ENCODE measurements around the gene NID1. TPM values are rescaled to one million over a fixed set of nuclear protein-coding genes. Genes with fewer than 3 reads are reported as not detected.
"Not testable (repeated sequence)": the region's sequence is repeated elsewhere in the genome, so short reads cannot be mapped to it uniquely, and the experiment has no call there.

NID1 gene
- total RNA-seq, 2 donors from 2014 or later: 0.45 to 2.6 TPM

DNA sequence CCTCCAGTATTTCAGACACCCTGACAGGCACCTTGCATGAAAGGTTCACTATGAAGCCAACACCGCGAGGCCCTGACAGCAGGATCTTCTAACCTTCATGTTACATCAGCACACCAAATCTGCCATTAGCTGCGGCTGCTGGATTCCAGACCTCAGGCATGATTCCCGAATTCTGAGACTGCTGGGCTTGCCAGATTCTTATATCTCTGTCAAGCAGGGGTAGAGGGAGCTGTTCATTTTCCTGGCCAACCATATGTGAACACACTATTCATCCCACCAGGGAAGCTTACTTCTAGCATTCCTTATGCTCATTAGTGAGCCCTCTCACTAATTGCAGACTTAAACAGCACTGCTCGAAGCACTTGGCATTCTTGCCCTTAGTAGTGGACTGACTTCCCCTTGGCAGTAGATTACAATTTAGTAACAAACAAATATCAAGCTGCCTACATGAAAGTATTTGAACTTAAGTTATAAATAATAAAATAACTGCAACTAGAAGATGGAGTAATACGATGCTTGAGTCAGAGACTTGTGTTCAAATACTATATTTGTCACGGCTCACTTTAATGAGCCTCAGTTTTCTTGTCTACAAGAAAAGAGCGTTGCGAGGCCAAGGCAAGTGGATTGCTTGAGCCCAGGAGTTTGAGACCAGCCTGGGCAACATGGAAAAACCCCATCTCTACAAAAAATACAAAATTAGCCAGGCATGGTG lies 43.3 kb downstream of the NID1 start:
- ATAC-seq (no peak), DNase-seq (no peak)
- H3K9me3 ChIP-seq (ENCODE audit: control insufficient read depth, low read length, poor library complexity, severe bottlenecking): no peaks in the 10 kb centered on the region
- H3K4me1 Mint-ChIP-seq: peaks cover 2% of the 10 kb centered on the region
- no peak overlapping the region for H3K4me3 Mint-ChIP-seq
- H3K27ac Mint-ChIP-seq: no peak overlapping the region
- peaks cover 9% of the 10 kb centered on the region for H3K27me3 Mint-ChIP-seq
- H3K36me3 Mint-ChIP-seq (ENCODE audit: low read depth): peaks cover 2% of the 10 kb centered on the region

DNA sequence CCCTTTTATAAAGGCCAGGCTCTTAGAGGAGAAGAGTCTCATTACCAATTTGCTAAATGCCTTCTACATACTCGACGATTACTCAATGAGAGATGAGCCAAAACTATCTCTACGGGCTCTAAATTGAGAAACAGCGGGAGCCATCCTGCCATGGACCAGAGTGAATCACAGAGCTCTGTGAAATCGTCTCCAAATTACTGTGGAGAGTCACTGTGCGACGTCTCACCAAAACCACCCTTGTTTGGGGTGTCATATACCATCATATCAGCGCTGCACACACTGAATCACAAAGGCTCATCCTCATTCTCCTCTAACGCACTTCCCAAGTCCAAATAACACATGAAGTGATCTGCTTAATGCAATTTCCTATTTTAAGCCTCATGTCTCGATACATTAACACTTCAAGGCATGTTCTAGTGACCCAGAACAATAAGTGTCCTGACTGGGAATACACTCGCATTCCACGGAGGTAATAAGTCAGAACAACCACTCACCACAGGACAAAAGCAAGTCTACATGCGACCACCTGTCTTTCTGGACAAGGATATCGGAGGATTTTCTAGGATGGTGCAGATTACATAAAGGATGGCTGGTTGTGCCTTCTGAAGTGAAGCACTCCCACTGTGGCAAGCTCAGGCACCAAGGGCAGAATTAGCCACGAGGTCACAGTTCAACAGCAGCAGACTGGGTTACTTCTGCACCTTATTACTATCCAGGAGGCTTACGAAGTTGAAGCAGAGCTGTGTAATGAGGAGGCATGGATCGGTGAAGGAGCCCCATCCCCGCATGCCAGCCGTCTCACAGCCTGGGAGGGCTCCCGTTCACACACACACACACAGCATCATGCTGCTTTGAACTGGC lies 44.3 kb downstream of the NID1 start:
- no peak for DNase-seq
- Mint-ChIP-seq H3K27ac (no peak overlapping the region), H3K4me1 (no peaks in the 10 kb centered on the region), H3K27me3 (peaks cover 9% of the 10 kb centered on the region), H3K4me3 (no peak overlapping the region), H3K36me3 (ENCODE audit: low read depth) (peaks cover 2% of the 10 kb centered on the region)
- no peak for ATAC-seq
- no peaks in the 10 kb centered on the region for H3K9me3 ChIP-seq (ENCODE audit: control insufficient read depth, low read length, poor library complexity, severe bottlenecking)

DNA sequence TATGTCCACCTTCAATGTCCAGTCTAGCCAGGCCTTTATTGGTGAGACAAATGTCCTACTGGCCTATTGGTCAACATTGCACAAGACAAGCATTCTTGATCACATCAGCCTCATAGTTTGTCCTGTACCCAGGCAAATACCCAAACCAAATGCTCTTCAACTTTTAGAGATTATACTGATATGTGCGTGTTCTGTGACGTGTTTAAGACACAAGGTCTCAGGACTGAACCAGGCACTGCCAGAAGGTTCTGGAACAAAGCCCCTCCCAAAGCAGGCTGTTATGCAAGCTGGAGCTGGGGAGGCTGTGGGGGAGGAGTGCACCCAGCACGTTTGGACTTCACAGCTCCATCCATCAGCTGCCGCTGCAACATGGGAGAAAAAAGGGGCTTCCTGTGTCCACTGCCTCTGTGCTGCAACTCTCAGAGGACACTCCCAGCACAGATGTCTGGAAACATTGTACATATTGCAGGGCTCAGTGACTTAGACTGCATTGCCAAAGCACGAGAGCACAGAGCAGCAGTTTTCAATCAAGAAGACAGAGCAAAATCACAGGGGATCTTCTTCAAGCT lies 45.9 kb downstream of the NID1 start:
- DNase-seq (no peak), ATAC-seq (no peak)
- H3K27ac Mint-ChIP-seq: no peak overlapping the region
- H3K27me3 Mint-ChIP-seq: peaks cover 9% of the 10 kb centered on the region
- no peak overlapping the region for H3K4me3 Mint-ChIP-seq
- H3K4me1 Mint-ChIP-seq: no peaks in the 10 kb centered on the region
- no peaks in the 10 kb centered on the region for H3K9me3 ChIP-seq (ENCODE audit: control insufficient read depth, low read length, poor library complexity, severe bottlenecking)
- H3K36me3 Mint-ChIP-seq (ENCODE audit: low read depth): peaks cover 2% of the 10 kb centered on the region

DNA sequence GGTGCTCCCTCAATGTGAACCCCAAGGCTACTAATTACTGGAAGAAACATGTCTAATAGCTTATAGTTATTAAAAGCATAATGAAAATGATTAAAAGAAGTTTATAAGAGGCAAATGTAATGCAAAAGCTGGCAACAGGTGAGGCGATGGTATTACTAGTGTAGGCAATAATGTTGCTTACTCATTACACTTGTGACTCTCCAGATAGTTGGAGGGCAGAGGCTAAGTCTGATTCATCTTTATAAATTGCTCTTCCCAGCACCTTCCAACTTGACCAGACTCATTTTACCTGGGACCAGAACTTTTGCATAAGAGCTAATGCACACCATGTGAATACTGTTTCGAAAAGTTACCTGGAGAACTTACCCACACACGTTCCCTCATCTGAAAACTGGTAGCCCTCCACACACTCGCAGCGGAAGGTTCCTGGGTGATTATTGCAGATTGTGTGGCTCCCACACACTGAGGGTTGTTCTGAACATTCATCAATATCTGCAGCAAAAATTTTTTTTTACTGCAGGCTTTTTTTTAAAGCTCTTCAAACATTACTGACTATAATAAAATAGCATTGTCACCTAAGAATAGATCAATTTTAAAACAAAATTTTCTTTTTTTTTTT lies 48.0 kb downstream of the NID1 start:
- peaks cover 2% of the 10 kb centered on the region for H3K4me1 Mint-ChIP-seq
- H3K4me3 Mint-ChIP-seq: no peak overlapping the region
- H3K27ac Mint-ChIP-seq: no peak overlapping the region
- H3K9me3 ChIP-seq (ENCODE audit: control insufficient read depth, low read length, poor library complexity, severe bottlenecking): no peaks in the 10 kb centered on the region
- DNase-seq (no peak), ATAC-seq (no peak)
- H3K27me3 Mint-ChIP-seq: peaks cover 9% of the 10 kb centered on the region
- peaks cover 2% of the 10 kb centered on the region for H3K36me3 Mint-ChIP-seq (ENCODE audit: low read depth)

DNA sequence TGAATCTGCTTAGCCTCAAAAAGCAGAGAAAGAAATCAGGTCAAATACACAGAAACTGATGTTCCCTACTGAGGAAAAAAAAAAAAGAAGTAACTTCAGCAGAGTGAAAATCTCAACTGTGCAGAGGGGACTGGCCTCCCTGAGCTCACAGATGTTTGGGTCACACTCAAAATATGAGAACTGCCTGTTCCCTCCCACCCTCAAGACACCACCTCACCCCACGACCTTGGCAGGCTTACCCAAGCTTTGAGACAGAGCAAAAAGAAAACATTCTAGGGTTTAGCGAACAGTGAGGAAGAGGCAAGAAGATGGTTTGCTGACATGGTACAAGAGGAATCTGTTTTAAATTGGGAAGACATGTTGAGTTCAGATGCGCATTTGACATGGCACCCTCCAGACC lies 48.8 kb downstream of the NID1 start:
- DNase-seq (no peak), ATAC-seq (no peak)
- Mint-ChIP-seq H3K36me3 (ENCODE audit: low read depth) (peaks cover 2% of the 10 kb centered on the region), H3K27me3 (peaks cover 9% of the 10 kb centered on the region), H3K4me3 (no peak overlapping the region), H3K4me1 (peaks cover 2% of the 10 kb centered on the region), H3K27ac (no peak overlapping the region)
- H3K9me3 ChIP-seq (ENCODE audit: control insufficient read depth, low read length, poor library complexity, severe bottlenecking): no peaks in the 10 kb centered on the region

DNA sequence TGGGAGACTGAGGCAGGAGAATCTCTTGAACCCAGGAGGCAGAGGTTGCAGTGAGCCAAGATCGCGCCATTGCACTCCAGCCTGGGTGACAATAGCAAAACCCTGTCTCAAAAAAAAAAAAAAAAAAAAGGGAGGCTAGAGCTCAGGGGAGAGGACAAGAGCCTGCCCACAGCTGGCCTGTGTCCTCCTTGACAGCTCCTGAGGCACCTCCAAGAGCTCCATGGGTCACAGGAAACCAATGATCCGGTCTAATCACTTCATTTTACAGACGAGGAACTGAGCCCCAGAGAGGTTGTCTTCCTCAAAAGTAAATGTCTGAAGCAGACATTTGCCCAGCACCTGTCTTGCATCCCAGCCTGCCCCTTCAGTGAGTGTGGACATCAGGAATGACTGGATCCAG lies 49.4 kb downstream of the NID1 start:
- Mint-ChIP-seq H3K27ac (no peak overlapping the region), H3K36me3 (ENCODE audit: low read depth) (peaks cover under 1% of the 10 kb centered on the region), H3K4me3 (no peak overlapping the region), H3K4me1 (peaks cover 2% of the 10 kb centered on the region), H3K27me3 (peaks cover 5% of the 10 kb centered on the region)
- ATAC-seq: no peak
- no peak for DNase-seq
- no peaks in the 10 kb centered on the region for H3K9me3 ChIP-seq (ENCODE audit: control insufficient read depth, low read length, poor library complexity, severe bottlenecking)

DNA sequence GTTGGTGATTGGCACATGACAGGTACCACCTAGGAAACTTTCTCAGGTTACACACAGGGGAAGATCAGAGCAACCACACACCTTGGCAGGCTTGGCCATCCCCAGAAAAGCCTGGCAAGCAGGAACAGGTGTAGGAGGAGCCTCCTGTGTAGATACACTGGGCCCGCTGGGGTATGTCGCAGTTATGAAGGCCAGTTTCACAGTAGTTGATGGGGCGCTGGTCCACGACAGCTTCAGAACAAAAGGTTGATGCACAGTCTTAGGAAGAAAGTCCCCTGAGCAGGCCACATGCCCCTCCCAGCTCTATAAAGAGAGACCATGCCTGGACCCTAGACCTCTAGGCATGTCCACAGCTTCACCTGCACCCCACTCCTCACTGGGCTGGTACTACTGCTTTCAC lies 51.6 kb downstream of the NID1 start:
- no peak overlapping the region for H3K27ac Mint-ChIP-seq
- no peaks in the 10 kb centered on the region for H3K27me3 Mint-ChIP-seq
- peaks cover 2% of the 10 kb centered on the region for H3K4me1 Mint-ChIP-seq
- H3K4me3 Mint-ChIP-seq: no peak overlapping the region
- H3K36me3 Mint-ChIP-seq (ENCODE audit: low read depth): no peaks in the 10 kb centered on the region
- no peak for ATAC-seq
- no peaks in the 10 kb centered on the region for H3K9me3 ChIP-seq (ENCODE audit: control insufficient read depth, low read length, poor library complexity, severe bottlenecking)
- no peak for DNase-seq

DNA sequence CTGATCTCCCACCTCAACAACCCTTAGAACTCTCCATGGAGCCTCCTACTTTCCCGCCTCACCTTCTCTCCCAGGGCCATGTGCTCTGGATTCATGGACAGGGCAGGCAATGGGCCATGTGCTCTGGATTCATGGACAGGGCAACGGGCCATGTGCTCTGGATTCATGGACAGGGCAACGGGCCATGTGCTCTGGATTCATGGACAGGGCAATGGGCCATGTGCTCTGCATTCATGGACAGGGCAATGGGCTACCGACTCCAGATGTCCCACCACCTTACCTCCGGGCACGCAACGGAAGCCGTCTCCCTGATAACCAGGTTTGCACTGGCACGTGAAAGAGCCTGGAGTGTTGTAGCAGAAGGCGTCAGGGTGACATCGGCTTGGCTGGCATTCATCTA lies 53.2 kb downstream of the NID1 start:
- H3K27me3 Mint-ChIP-seq: no peaks in the 10 kb centered on the region
- no peak overlapping the region for H3K4me3 Mint-ChIP-seq
- no peak overlapping the region for H3K27ac Mint-ChIP-seq
- H3K4me1 Mint-ChIP-seq: peaks cover 2% of the 10 kb centered on the region
- no peak for DNase-seq
- no peak for ATAC-seq
- H3K9me3 ChIP-seq (ENCODE audit: control insufficient read depth, low read length, poor library complexity, severe bottlenecking): no peaks in the 10 kb centered on the region
- no peaks in the 10 kb centered on the region for H3K36me3 Mint-ChIP-seq (ENCODE audit: low read depth)

DNA sequence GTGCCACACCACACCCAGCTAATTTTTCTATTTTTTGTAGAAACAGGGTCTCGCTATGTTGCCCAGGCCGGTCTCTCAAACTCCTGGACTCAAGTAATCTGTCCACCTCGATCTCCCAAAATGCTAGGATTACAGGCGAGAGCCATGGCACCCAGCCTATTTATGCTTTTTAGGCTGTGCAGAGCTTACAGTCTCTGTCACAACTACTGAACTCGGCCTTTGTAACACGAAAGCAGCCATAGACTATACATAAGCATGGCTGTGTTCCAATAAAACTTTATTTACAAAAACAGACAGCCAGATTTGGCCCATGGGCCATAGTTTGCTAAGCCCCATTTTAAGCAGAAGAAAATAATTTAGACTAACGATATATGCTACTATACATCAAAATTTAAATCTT lies 54.4 kb downstream of the NID1 start:
- H3K4me3 Mint-ChIP-seq: no peak overlapping the region
- ATAC-seq: no peak
- no peaks in the 10 kb centered on the region for H3K9me3 ChIP-seq (ENCODE audit: control insufficient read depth, low read length, poor library complexity, severe bottlenecking)
- H3K27ac Mint-ChIP-seq: no peak overlapping the region
- no peaks in the 10 kb centered on the region for H3K36me3 Mint-ChIP-seq (ENCODE audit: low read depth)
- no peaks in the 10 kb centered on the region for H3K27me3 Mint-ChIP-seq
- H3K4me1 Mint-ChIP-seq: peaks cover 4% of the 10 kb centered on the region
- DNase-seq: no peak

DNA sequence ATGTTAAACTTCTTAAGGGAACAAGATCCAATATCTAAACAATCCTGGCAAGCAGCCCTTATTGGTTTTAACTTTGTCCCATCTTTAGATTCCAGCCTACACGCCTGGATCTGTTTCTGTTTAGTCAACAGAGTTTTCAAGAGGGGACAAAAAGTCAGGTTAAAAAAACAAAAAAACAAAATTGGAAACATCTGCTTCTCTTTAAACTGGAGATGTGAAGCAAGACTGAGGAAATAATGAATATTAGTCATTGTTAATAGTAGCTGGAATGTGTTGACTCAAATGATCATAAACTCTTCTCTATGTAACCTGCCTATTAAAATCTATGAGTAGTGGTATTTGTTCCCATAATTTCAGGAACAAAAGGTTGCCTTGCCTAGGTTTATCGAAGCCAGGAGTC lies 55.0 kb downstream of the NID1 start:
- Mint-ChIP-seq H3K36me3 (ENCODE audit: low read depth) (no peaks in the 10 kb centered on the region), H3K27me3 (no peaks in the 10 kb centered on the region), H3K4me3 (no peak overlapping the region), H3K27ac (no peak overlapping the region), H3K4me1 (peaks cover 4% of the 10 kb centered on the region)
- ATAC-seq: no peak
- no peaks in the 10 kb centered on the region for H3K9me3 ChIP-seq (ENCODE audit: control insufficient read depth, low read length, poor library complexity, severe bottlenecking)
- DNase-seq: no peak

DNA sequence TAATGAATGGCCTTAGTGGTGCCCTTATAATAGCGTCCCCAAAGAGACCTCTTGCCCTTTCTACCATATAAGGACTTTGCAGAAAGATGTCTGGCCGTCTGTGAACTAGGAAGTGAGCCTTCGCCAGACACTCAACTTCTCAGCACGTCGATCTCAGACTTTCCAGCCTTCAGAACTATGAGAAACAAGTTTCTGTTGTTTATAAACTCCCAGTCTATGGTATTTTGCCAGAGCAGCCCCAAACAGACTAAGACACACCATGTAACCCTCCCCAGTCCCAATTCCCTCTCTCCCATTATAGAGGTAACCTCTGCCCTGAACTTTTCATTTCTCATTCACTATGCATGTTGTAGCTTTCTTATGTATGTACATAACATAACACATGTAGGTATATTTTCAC lies 55.7 kb downstream of the NID1 start:
- no peaks in the 10 kb centered on the region for H3K36me3 Mint-ChIP-seq (ENCODE audit: low read depth)
- no peak for ATAC-seq

DNA sequence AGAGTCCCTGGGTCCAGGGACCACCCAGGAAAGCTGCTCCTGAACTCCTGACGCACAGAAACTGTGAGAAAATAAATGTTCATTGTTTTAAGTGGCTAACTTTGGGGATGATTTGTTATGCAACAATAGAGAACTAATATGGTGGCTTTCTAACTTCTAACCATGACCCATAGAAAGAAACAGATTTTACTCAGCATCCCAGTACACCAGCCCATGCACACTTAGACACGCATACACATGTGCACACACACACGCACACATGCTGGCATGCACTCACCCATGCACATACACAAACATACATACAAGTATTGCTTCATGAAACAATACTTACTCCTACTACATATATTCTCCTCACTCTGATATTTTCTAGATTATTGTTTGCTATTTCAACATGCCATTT lies 57.1 kb downstream of the NID1 start:
- Mint-ChIP-seq H3K4me1 (peaks cover 11% of the 10 kb centered on the region), H3K27me3 (no peaks in the 10 kb centered on the region), H3K36me3 (ENCODE audit: low read depth) (no peaks in the 10 kb centered on the region), H3K4me3 (no peak overlapping the region), H3K27ac (no peak overlapping the region)
- DNase-seq: no peak
- ATAC-seq: no peak
- H3K9me3 ChIP-seq (ENCODE audit: control insufficient read depth, low read length, poor library complexity, severe bottlenecking): no peaks in the 10 kb centered on the region

More for the DNA sequence above, 55.7 kb downstream of the NID1 start:
- Mint-ChIP-seq H3K27ac (no peak overlapping the region), H3K4me1 (peaks cover 6% of the 10 kb centered on the region), H3K4me3 (no peak overlapping the region), H3K27me3 (no peaks in the 10 kb centered on the region)
- no peaks in the 10 kb centered on the region for H3K9me3 ChIP-seq (ENCODE audit: control insufficient read depth, low read length, poor library complexity, severe bottlenecking)
- DNase-seq: no peak

DNA sequence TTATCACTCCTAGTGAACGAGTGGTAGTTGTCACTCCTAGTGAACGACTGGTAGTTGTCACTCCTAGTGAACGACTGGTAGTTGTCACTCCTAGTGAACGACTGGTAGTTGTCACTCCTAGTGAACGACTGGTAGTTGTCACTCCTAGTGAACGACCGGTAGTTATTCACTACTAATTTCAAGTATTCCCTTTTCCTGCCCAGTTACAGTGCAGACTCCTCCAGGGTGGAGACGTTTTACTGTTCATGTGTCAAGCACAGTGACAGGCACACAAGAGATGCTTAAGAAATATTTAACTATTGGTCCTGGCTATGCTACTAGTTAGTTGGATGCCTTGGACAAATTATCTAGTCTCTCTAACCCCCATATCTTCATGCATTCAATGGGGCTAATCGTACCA lies 61.8 kb downstream of the NID1 start:
- H3K9me3 ChIP-seq (ENCODE audit: control insufficient read depth, low read length, poor library complexity, severe bottlenecking); ATAC-seq; DNase-seq; H3K27me3 Mint-ChIP-seq; H3K4me3 Mint-ChIP-seq; H3K36me3 Mint-ChIP-seq (ENCODE audit: low read depth): not testable (repeated sequence)
- H3K4me1 Mint-ChIP-seq: peaks cover 31% of the 10 kb centered on the region
- H3K27ac Mint-ChIP-seq: peak overlapping the region; percentile 92

All from T-helper 17 cell (primary cell).